AG04449 (cell line): ENCODE results near the gene PKP4.

Experiments
- CTCF ChIA-PET: fragments of 350-600 bp; formaldehyde crosslinking; extraction: SDS; loops from one replicate; lab custom pipeline; 2021; ENCODE audit warnings: antibody characterized with exemption; lab: Yijun Ruan, JAX
- POLR2A ChIA-PET: fragments of 400-600, 350-600 bp; formaldehyde crosslinking; extraction: SDS; loops from one replicate; lab custom pipeline; 2020; ENCODE audit warnings: antibody characterized with exemption, inconsistent platforms; lab: Yijun Ruan, JAX
- DNase-seq: peaks from one replicate; pipeline ENCODE4 v3.0.0-alpha.2; 2010; ENCODE audit warnings: low read depth, low spot score
- H3K4me3 ChIP-seq: 2 replicates; pipeline ENCODE4 v1.5.1; 2011; ENCODE audit warnings: low read depth, mild to moderate bottlenecking, control low read depth, low read length
- CTCF ChIP-seq: IDR thresholded peaks from one replicate; pipeline ENCODE4 v1.5.1; 2011; ENCODE audit warnings: mild to moderate bottlenecking, moderate library complexity, low read length, control low read depth, inconsistent platforms; ENCODE audit not compliant: insufficient read depth; ENCODE audit errors: missing control alignments

Gene PKP4

DNA sequence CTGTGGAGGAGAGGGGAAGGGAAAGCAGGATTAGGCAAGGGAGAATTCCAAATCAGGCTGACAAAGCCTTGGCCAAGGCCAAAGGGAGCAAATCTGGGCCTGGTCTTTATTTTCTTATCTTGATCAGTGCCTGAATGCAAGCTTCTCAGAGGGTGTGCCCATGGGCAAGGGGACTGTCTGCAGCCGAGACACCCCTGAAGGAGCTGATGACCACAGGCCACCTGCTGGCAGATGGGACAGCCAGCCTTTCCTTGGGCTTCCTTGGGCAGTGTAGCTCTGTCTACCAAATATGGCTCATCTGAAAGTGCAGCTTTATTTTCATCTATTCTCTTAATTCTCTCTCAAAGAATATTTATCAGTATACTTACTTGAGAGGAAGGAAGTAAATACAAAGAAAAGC, 117.0 kb downstream of the PKP4 start:
- ChIA-PET POLR2A (no interaction called here), CTCF (interaction anchor here (0.9 to 1.5 kb wide), 2 partner anchors 21 to 83 kb away, joined by 3 to 5 read pairs; no protein-coding TSS in a partner anchor)
- no peak for TF ChIP-seq CTCF
- no peak overlapping the region for H3K4me3 ChIP-seq
- no peak for DNase-seq

- POLR2A ChIA-PET, result no interaction called here
- no peak for DNase-seq
- no peak for TF ChIP-seq CTCF
- CTCF ChIA-PET, result no interaction called here
- no peak overlapping the region for H3K4me3 ChIP-seq
These were observed 118.4 kb downstream of the PKP4 start for GRCh38 chr2:158575051-158575635.

GRCh38 chr2:158577141-158577540, 120.4 kb downstream of the PKP4 start:
- DNase-seq, result no peak
- H3K4me3 ChIP-seq, result no peak overlapping the region
- POLR2A ChIA-PET, result no interaction called here
- TF ChIP-seq CTCF, result no peak
- CTCF ChIA-PET, result interaction anchor here (1.3 kb wide), 1 partner anchor 119 kb away, joined by 3 read pairs; no protein-coding TSS in a partner anchor

DNA sequence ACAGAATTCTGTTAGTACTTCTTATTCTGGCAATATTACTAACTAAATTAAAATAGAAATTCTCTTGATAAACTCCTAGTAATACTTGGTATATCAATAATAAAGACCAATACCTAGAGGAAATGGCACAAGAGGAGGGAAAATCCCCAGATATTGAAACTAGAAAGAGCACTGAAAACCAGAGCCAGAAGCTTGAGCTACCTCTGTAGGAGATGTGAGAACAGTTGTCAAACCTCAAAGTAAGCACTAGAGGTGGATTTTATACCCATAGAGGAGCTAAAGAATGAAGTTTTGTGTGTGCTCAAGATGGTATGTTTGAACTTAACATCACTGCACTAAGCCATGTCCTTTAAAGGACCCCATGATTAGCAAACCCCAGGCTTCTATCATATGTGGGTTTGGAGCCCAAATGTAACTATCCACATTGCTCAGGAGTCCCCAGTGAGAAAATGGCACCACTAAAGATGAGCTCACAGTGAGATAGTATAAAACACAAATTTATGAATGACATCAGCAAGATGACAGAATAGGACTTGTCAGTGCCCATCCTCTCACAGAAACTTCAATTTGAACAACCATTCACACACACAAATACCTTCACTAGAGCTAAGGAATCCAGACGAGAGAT, 122.1 kb downstream of the PKP4 start:
- ChIA-PET POLR2A (no interaction called here), CTCF (no interaction called here)
- H3K4me3 ChIP-seq, result no peak overlapping the region
- TF ChIP-seq CTCF, result no peak
- no peak for DNase-seq

- no peak for TF ChIP-seq CTCF
- DNase-seq, result no peak
- ChIA-PET POLR2A (no interaction called here), CTCF (no interaction called here)
- H3K4me3 ChIP-seq, result no peak overlapping the region
These were observed 123.2 kb downstream of the PKP4 start for GRCh38 chr2:158579928-158580327.

- CTCF ChIA-PET, result no interaction called here
- DNase-seq, result no peak
- H3K4me3 ChIP-seq, result no peak overlapping the region
- no peak for TF ChIP-seq CTCF
- POLR2A ChIA-PET, result no interaction called here
These were observed 124.0 kb downstream of the PKP4 start for GRCh38 chr2:158580760-158581159.
